Measurements from ENCODE around the gene APBB1IP. TPM values are rescaled to one million over a fixed set of nuclear protein-coding genes. Genes with fewer than 3 reads are reported as not detected.

The APBB1IP gene
- total RNA-seq, 1 experiment from 2014 or later: not detected

- H3K23me2 ChIP-seq (ENCODE audit: insufficient read length, low read depth, low read length, poor library complexity, severe bottlenecking): no peaks in the 10 kb centered on the region
- H3K18ac ChIP-seq (ENCODE audit: insufficient read length, low read depth, low read length): no peak overlapping the region
- H3K79me2 ChIP-seq (ENCODE audit: insufficient read depth, low read length): no peaks in the 10 kb centered on the region
- H3K27ac Mint-ChIP-seq: no peak overlapping the region
- no CpG with 5 or more reads among the region's 1 CpG for WGBS (ENCODE audit: extremely low coverage, insufficient read length, low lambda C conversion rate)
- peaks cover 2% of the 10 kb centered on the region; the same call in 1 of the 2 replicates for H3K27me3 ChIP-seq (ENCODE audit: insufficient read depth, low read length)
- H2BK15ac ChIP-seq (ENCODE audit: low read depth, low read length): no peak overlapping the region
- no peak overlapping the region for H3K27ac ChIP-seq (ENCODE audit: insufficient read length, low read depth, low read length)
- no peak overlapping the region for H4K5ac ChIP-seq (ENCODE audit: insufficient read length, low read depth, low read length)
- H2BK12ac ChIP-seq (ENCODE audit: insufficient read length, low read depth, low read length): no peak overlapping the region
- H4K8ac ChIP-seq (replicated peaks; ENCODE audit: insufficient read length, low read depth, low read length): no peak overlapping the region
- peaks cover 10% of the 10 kb centered on the region for H3K27me3 Mint-ChIP-seq (ENCODE audit: low read depth)
- H2AFZ ChIP-seq (ENCODE audit: low read length): no peak overlapping the region
- H3K79me1 ChIP-seq (ENCODE audit: insufficient read depth, low read depth, low read length, poor library complexity, severe bottlenecking): no peaks in the 10 kb centered on the region
- H3K9me3 Mint-ChIP-seq: peaks cover 0 to 3% of the 10 kb centered on the region in 2 experiments; a peak in 2 of 5 replicates
- H4K91ac ChIP-seq (ENCODE audit: insufficient read length, low read depth, low read length): no peak overlapping the region
- H2BK20ac ChIP-seq (ENCODE audit: low read depth, low read length, poor library complexity, severe bottlenecking): no peak overlapping the region
- no peak overlapping the region for H3T11ph ChIP-seq (ENCODE audit: low read length)
- no peak overlapping the region for H3K14ac ChIP-seq (ENCODE audit: insufficient read depth, low read length)
- no peak overlapping the region for H3K56ac ChIP-seq (ENCODE audit: insufficient read length, low read depth, low read length)
- H3K4me3 Mint-ChIP-seq: no peak overlapping the region
- no peak overlapping the region for H2BK120ac ChIP-seq (ENCODE audit: low read depth, low read length, poor library complexity, severe bottlenecking)
- no peak overlapping the region for H2BK5ac ChIP-seq (ENCODE audit: insufficient read length, low read length)
- TF ChIP-seq, protein P1, sequence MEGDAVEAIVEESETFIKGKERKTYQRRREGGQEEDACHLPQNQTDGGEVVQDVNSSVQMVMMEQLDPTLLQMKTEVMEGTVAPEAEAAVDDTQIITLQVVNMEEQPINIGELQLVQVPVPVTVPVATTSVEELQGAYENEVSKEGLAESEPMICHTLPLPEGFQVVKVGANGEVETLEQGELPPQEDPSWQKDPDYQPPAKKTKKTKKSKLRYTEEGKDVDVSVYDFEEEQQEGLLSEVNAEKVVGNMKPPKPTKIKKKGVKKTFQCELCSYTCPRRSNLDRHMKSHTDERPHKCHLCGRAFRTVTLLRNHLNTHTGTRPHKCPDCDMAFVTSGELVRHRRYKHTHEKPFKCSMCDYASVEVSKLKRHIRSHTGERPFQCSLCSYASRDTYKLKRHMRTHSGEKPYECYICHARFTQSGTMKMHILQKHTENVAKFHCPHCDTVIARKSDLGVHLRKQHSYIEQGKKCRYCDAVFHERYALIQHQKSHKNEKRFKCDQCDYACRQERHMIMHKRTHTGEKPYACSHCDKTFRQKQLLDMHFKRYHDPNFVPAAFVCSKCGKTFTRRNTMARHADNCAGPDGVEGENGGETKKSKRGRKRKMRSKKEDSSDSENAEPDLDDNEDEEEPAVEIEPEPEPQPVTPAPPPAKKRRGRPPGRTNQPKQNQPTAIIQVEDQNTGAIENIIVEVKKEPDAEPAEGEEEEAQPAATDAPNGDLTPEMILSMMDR (conservative IDR thresholded peaks at IDR 0.05): no peak
- no peaks in the 10 kb centered on the region; a peak in 1 of 7 replicates for H3K36me3 Mint-ChIP-seq (ENCODE audit: insufficient read depth in 1 of 3, low read depth in 3 of 3)
- H2AK5ac ChIP-seq (ENCODE audit: insufficient read length, low read length): no peak overlapping the region
- H3K23ac ChIP-seq (ENCODE audit: insufficient read length, low read depth, low read length): no peak overlapping the region
- H3K9me3 ChIP-seq (ENCODE audit: control insufficient read depth, low read depth, low read length): no peaks in the 10 kb centered on the region
- no peak overlapping the region for H3K4ac ChIP-seq (ENCODE audit: low read depth, low read length)
- no peak for DNase-seq
- H4K20me1 ChIP-seq (ENCODE audit: control insufficient read depth, insufficient read depth, insufficient read length): no peaks in the 10 kb centered on the region
- H3K4me2 ChIP-seq (ENCODE audit: insufficient read depth, insufficient read length, low read length): no peak overlapping the region
- H3K4me1 ChIP-seq (ENCODE audit: insufficient read depth, low read length): no peaks in the 10 kb centered on the region
- H3K4me1 Mint-ChIP-seq: 0 out of 4 replicates have a peak, but pooled peaks cover 0 to 2% of the 10 kb centered on the region in 2 experiments
- no peak overlapping the region for H3K9ac ChIP-seq (ENCODE audit: extremely low read depth, insufficient read length, low read length)
Observed at GRCh38 chr10:26432938-26433337, 5.2 kb upstream of the APBB1IP start.

Data from H9 (cell line).